BE2C (cell line): ENCODE measurements around the gene UBE2G2.

ENCODE experiments used
- DNase-seq: peaks from one replicate; pipeline ENCODE4 v3.0.0-alpha.2; 2020
- H3K27me3 ChIP-seq: fragments of 250-450 bp; sonication (Bioruptor Pico); 2 replicates; pipeline ENCODE4 v1.5.1; 2020; ENCODE audit warnings: mild to moderate bottlenecking
- H3K36me3 ChIP-seq: fragments of 250-450 bp; sonication (Bioruptor Pico); 2 replicates; pipeline ENCODE4 v1.5.1; 2020; ENCODE audit warnings: mild to moderate bottlenecking
- H3K4me1 ChIP-seq: fragments of 250-450 bp; sonication (Bioruptor Pico); 2 replicates; pipeline ENCODE4 v1.5.1; 2020
- H3K4me3 ChIP-seq: 2 replicates; pipeline ENCODE4 v1.5.1; 2011; ENCODE audit warnings: low read depth, low read length
- H3K9me3 ChIP-seq: fragments of 250-450 bp; sonication (Bioruptor Pico); 2 replicates; pipeline ENCODE4 v1.5.1; 2020
- CTCF ChIP-seq: IDR thresholded peaks from 2 replicates; pipeline ENCODE4 v1.5.1; 2012; ENCODE audit warnings: mild to moderate bottlenecking, low read depth, low read length

The UBE2G2 gene

GRCh38 chr21:44837537-44837936 is 35.9 kb upstream of the UBE2G2 start:
- no peaks in the 10 kb centered on the region for H3K9me3 ChIP-seq
- DNase-seq: no peak
- TF ChIP-seq CTCF: no peak
- no peaks in the 10 kb centered on the region for H3K36me3 ChIP-seq
- H3K4me1 ChIP-seq: no peaks in the 10 kb centered on the region; the same call in 1 of the 2 replicates
- H3K4me3 ChIP-seq: no peak overlapping the region
- no peaks in the 10 kb centered on the region for H3K27me3 ChIP-seq

GRCh38 chr21:44836666-44837471 is 35.2 kb upstream of the UBE2G2 start:
- no peaks in the 10 kb centered on the region for H3K9me3 ChIP-seq
- no peak for DNase-seq
- H3K36me3 ChIP-seq: no peaks in the 10 kb centered on the region
- H3K4me3 ChIP-seq: no peak overlapping the region
- H3K4me1 ChIP-seq: no peaks in the 10 kb centered on the region; the same call in 1 of the 2 replicates
- TF ChIP-seq CTCF: no peak
- no peaks in the 10 kb centered on the region for H3K27me3 ChIP-seq

GRCh38 chr21:44836349-44836665 is 34.7 kb upstream of the UBE2G2 start:
- no peaks in the 10 kb centered on the region for H3K9me3 ChIP-seq
- TF ChIP-seq CTCF: no peak
- no peaks in the 10 kb centered on the region; the same call in 1 of the 2 replicates for H3K4me1 ChIP-seq
- H3K4me3 ChIP-seq: no peak overlapping the region
- H3K27me3 ChIP-seq: no peaks in the 10 kb centered on the region
- H3K36me3 ChIP-seq: no peaks in the 10 kb centered on the region
- no peak for DNase-seq

GRCh38 chr21:44835647-44835973 is 34.0 kb upstream of the UBE2G2 start:
- Histone ChIP-seq H3K27me3 (no peaks in the 10 kb centered on the region), H3K36me3 (no peaks in the 10 kb centered on the region), H3K9me3 (no peaks in the 10 kb centered on the region), H3K4me1 (no peaks in the 10 kb centered on the region; the same call in 1 of the 2 replicates), H3K4me3 (no peak overlapping the region)
- DNase-seq: no peak
- TF ChIP-seq CTCF: no peak

- no peaks in the 10 kb centered on the region for H3K9me3 ChIP-seq
Observed at GRCh38 chr21:44834951-44835646, 33.5 kb upstream of the UBE2G2 start.

More at GRCh38 chr21:44834951-44835646, 33.5 kb upstream of the UBE2G2 start:
- no peak overlapping the region for H3K4me3 ChIP-seq
- 0 out of 2 replicates have a peak, but pooled peaks have one; percentile 3 for TF ChIP-seq CTCF
- no peak for DNase-seq
- no peaks in the 10 kb centered on the region for H3K27me3 ChIP-seq
- no peaks in the 10 kb centered on the region for H3K36me3 ChIP-seq
- no peaks in the 10 kb centered on the region; the same call in 1 of the 2 replicates for H3K4me1 ChIP-seq
